NCI-H128 (cell line): ENCODE data around the gene C15orf62.

Experiments used
- DNase-seq: peaks from one replicate; lab custom pipeline; 2025; ENCODE audit not compliant: unreplicated experiment; lab: John Stamatoyannopoulos, UW

The C15orf62 gene

GRCh38 chr15:40775740-40776536 is 6.2 kb downstream of the C15orf62 start:
- no peak for DNase-seq

GRCh38 chr15:40776537-40777141 is 6.9 kb downstream of the C15orf62 start:
- no peak for DNase-seq

- no peak for DNase-seq
These were observed 12.9 kb downstream of the C15orf62 start for GRCh38 chr15:40782609-40783227.

GRCh38 chr15:40785164-40785563 is 15.4 kb downstream of the C15orf62 start:
- no peak for DNase-seq

- DNase-seq: no peak
These were observed 16.0 kb downstream of the C15orf62 start for GRCh38 chr15:40785814-40786213.

GRCh38 chr15:40787344-40787841 is 17.6 kb downstream of the C15orf62 start:
- DNase-seq: peak; percentile 53

GRCh38 chr15:40787991-40788390 is 18.2 kb downstream of the C15orf62 start:
- no peak for DNase-seq

- DNase-seq: no peak
These were observed 19.3 kb downstream of the C15orf62 start for GRCh38 chr15:40789119-40789518.

GRCh38 chr15:40789999-40790398 is 20.2 kb downstream of the C15orf62 start:
- no peak for DNase-seq

GRCh38 chr15:40790718-40791117 is 20.9 kb downstream of the C15orf62 start:
- DNase-seq: no peak

- no peak for DNase-seq
These were observed 22.6 kb downstream of the C15orf62 start for GRCh38 chr15:40792394-40792793.

- no peak for DNase-seq
These were observed 23.6 kb downstream of the C15orf62 start for GRCh38 chr15:40793216-40793989.

- DNase-seq: no peak
These were observed 26.3 kb downstream of the C15orf62 start for GRCh38 chr15:40796041-40796440.

- DNase-seq: no peak
These were observed 26.7 kb downstream of the C15orf62 start for GRCh38 chr15:40796512-40796911.

GRCh38 chr15:40799523-40799922 is 29.7 kb downstream of the C15orf62 start:
- DNase-seq: no peak

- DNase-seq: no peak
These were observed 33.3 kb downstream of the C15orf62 start for GRCh38 chr15:40803076-40803475.

GRCh38 chr15:40803688-40804087 is 33.9 kb downstream of the C15orf62 start:
- no peak for DNase-seq

- DNase-seq: no peak
These were observed 36.9 kb downstream of the C15orf62 start for GRCh38 chr15:40806672-40807027.

- peak; percentile 94 for DNase-seq
These were observed 37.5 kb downstream of the C15orf62 start, which contains the start of the genes DNAJC17 and ZFYVE19 for GRCh38 chr15:40807028-40807887. DNAJC17 (minus strand) TSS chr15:40807473; CDS start chr15:40807446, 27 bp downstream. ZFYVE19 (plus strand) TSS chr15:40807089; CDS start chr15:40807590, 501 bp downstream.

GRCh38 chr15:40807888-40808461 is 38.2 kb downstream of the C15orf62 start:
- DNase-seq: no peak
